GM12865 (cell line): ENCODE measurements around the gene SOAT2.

ENCODE experiments used
- DNase-seq: peaks from one replicate; pipeline ENCODE4 v3.0.0; 2010; ENCODE audit warnings: low read depth
- H3K4me3 ChIP-seq: 2 replicates; pipeline ENCODE4 v1.5.1; 2011; ENCODE audit warnings: mild to moderate bottlenecking, low read depth, low read length, control low read depth
- TF ChIP-seq, protein P1 (sequence below): IDR thresholded peaks from 2 replicates; pipeline ENCODE4 v1.5.1; 2011; ENCODE audit warnings: low read length, control low read depth, low read depth, inconsistent platforms; ENCODE audit not compliant: insufficient read depth; ENCODE audit errors: missing control alignments

Gene SOAT2, protein sequence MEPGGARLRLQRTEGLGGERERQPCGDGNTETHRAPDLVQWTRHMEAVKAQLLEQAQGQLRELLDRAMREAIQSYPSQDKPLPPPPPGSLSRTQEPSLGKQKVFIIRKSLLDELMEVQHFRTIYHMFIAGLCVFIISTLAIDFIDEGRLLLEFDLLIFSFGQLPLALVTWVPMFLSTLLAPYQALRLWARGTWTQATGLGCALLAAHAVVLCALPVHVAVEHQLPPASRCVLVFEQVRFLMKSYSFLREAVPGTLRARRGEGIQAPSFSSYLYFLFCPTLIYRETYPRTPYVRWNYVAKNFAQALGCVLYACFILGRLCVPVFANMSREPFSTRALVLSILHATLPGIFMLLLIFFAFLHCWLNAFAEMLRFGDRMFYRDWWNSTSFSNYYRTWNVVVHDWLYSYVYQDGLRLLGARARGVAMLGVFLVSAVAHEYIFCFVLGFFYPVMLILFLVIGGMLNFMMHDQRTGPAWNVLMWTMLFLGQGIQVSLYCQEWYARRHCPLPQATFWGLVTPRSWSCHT

DNA sequence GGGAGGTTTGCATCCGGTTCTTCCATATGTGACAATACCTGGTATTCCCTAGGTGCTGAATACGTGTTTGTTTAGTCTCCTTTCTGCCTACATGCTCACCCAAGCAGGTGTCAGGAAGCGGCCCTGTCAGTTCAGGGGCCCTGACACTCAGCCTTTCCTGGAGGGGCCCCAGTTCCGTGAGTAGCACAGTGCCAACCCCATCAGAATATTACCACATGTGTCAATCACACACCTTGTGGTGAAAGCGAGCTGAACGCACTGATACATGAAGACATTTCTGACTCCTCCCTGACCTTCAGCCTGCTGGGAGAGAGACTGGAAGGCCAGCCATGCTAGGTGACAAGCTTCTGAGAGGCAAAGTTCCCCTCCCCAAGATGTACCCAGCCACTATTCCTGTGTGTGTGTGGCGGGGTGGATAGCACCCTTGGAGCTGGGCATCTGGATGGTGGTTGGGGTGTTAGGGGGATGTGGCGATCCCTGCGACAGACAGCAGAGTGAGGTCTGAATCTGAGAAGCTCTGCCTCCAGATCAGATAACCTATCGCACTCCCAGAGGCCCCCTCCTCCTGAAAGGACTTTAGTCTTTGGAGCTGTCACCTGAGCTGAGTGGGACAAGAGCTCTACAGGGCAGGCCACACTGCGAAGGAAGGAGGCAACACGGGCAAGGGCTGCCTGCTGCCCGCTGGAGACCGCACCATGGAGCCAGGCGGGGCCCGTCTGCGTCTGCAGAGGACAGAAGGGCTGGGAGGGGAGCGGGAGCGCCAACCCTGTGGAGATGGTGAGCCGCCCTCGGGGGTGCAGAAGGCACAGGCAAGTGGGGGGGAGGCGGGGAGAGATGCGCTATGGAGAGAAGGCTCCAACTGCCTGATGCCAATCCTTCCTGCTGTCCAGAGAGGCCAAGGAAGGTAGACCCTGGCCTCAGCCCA lies at the start of gene SOAT2:
Gene SOAT2 (plus strand): TSS at position 604 of the 925 bp plus-strand sequence. CDS start 92 bp downstream, at position 696.
- peak; percentile 85 for DNase-seq
- TF ChIP-seq, protein P1, sequence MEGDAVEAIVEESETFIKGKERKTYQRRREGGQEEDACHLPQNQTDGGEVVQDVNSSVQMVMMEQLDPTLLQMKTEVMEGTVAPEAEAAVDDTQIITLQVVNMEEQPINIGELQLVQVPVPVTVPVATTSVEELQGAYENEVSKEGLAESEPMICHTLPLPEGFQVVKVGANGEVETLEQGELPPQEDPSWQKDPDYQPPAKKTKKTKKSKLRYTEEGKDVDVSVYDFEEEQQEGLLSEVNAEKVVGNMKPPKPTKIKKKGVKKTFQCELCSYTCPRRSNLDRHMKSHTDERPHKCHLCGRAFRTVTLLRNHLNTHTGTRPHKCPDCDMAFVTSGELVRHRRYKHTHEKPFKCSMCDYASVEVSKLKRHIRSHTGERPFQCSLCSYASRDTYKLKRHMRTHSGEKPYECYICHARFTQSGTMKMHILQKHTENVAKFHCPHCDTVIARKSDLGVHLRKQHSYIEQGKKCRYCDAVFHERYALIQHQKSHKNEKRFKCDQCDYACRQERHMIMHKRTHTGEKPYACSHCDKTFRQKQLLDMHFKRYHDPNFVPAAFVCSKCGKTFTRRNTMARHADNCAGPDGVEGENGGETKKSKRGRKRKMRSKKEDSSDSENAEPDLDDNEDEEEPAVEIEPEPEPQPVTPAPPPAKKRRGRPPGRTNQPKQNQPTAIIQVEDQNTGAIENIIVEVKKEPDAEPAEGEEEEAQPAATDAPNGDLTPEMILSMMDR = no peak
- no peak within 1 kb of the TSS for H3K4me3 ChIP-seq

DNA sequence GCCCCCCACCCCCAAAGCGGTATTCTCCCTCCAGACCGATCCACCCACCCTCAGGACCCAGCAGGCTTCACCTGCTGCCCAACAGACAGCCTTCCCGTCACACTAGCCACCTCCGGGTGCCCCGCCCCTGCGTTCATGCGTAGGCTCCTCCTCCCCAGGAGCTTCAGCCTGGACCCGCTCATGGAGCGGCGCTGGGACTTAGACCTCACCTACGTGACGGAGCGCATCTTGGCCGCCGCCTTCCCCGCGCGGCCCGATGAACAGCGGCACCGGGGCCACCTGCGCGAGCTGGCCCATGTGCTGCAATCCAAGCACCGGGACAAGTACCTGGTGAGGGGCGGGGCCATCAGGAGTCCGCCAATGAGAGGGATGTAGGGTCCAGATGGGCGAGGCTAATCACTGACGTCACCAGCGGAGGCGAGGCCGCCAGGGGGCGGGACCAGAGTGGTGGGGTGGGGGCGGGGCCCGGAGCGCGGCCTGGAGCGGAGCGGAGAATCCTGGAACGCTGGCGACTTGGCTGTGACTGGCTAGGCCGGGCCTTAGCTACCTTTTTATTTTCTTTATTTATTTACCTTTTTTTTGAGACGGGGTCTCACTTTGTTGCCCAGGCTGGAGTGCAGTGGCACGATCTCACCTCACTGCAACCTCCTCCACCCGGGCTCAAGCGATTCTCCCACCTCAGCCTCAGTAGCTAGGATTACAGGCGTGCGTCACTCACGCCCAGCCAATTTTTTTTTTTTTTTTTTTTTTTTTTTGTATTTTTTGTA lies 49.0 kb upstream of the SOAT2 start:
- DNase-seq = peak; percentile 92
- TF ChIP-seq, protein P1 = no peak
- peak overlapping the region; percentile 79 for H3K4me3 ChIP-seq

DNA sequence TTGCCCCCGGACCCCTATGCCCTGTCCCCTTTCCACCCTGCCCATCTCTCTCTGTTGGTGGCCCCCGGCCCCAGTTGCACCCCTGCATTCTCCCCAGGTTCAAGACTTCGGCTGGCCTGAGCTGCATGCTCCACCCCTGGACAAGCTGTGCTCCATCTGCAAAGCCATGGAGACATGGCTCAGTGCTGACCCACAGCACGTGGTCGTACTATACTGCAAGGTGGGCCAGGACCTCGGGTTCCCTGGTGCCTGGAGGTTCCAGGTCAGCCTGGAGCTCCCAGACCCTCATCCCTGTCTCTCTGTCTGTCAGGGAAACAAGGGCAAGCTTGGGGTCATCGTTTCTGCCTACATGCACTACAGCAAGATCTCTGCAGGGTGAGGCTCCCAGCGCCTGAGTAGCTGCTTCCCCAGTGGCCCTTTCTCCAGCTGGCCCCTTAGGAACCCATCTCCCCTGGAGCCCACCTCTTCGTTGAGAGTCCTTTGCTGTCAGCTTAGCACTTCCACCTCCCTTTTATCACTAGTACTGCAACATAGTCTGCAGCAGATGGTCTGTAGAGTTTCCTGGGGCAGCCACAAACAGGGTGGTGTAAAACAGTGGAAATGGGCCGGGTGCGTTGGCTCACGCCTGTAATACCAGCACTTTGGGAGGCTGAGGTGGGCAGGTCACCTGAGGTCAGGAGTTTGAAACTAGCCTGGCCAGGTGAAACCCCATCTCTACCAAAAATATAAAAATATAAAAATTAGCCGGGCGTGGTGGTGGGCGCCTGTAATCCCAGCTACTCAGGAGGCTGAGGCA lies 47.6 kb upstream of the SOAT2 start:
- no peak for DNase-seq
- TF ChIP-seq, protein P1 = no peak
- H3K4me3 ChIP-seq = no peak overlapping the region

DNA sequence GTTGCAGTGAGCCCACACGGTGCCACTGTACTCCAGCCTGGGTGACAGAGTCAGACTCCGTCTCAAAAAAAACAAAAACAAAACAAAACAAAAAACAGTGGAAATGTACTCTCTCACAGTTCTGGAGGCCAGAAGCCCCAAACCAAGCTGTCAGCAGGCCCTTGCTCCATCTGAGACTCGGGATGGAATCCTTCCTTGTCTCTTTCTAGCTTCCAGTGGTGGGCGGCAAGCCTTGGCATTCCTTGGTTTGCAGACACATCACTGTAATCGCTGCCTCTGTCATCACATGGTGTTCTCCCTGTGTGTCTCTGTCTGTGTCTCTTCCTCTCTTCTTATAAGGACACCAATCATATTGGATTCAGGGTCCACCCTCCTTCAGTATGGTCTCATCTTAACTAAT lies 47.0 kb upstream of the SOAT2 start:
- no peak for DNase-seq
- H3K4me3 ChIP-seq = no peak overlapping the region
- TF ChIP-seq, protein P1 = no peak

DNA sequence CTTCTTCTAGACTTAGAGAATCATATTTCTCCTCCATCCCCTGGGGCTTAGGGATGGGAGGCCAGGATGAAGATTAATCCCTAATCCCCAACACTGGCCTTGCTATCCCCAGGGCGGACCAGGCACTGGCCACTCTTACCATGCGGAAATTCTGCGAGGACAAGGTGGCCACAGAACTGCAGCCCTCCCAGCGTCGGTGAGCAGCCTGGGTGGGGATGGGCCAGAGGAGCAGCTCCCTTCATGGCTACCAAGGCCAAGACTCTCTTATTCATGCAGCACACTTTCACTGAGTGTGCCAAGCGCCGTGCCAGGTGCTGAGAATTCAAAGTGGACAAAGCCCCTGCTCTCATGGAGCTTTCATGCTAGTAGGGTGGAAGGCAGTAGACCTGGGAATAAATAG lies 46.4 kb upstream of the SOAT2 start:
- TF ChIP-seq, protein P1 = no peak
- no peak overlapping the region for H3K4me3 ChIP-seq
- DNase-seq = no peak
